Fibroblast of lung (primary cell): ENCODE results near the gene KIF6.

Experiments used
- EZH2 ChIP-seq: IDR thresholded peaks from 2 replicates; pipeline ENCODE4 v1.5.1; 2012; ENCODE audit warnings: low read length, control low read depth, mild to moderate bottlenecking; ENCODE audit errors: missing control alignments
- TF ChIP-seq, protein P1 (sequence below), 2 donors: IDR thresholded peaks in 1 of 2; conservative IDR thresholded peaks in 1 of 2; 1 replicate in 1 of 2; 2 replicates in 1 of 2; pipeline ENCODE4 v1.5.1; 2011 to 2012; ENCODE audit warnings: low read length in 2 of 2, control low read depth in 1 of 2, inconsistent platforms in 1 of 2, low read depth in 1 of 2, mild to moderate bottlenecking in 1 of 2

DNA sequence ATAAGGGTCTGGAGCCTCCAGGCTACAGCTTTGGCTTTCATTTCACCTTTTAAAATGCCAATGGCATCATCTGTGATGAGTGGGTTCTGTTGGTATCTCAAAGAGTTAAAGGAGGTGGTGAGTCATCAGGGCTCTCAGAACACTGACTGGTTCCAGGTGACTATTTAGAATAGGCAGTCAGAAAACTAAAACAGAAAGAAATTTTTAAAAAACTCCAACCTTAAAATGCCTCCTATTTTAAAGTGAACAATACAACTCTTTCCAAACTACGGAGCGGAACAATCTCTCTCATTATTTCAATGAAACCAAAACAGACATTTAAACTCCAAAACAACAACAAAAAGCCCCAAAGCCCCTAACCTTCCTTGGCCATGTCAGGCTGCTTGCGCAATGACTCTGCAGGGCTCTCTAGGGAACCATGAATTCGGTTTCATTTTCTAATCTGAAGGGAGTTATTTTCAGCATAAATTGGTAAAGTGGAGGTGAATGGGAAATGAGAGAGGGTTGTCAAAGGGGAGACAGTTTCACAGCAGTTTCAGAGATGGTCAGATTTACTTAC is 194.9 kb downstream of the KIF6 start:
- TF ChIP-seq, protein P1, sequence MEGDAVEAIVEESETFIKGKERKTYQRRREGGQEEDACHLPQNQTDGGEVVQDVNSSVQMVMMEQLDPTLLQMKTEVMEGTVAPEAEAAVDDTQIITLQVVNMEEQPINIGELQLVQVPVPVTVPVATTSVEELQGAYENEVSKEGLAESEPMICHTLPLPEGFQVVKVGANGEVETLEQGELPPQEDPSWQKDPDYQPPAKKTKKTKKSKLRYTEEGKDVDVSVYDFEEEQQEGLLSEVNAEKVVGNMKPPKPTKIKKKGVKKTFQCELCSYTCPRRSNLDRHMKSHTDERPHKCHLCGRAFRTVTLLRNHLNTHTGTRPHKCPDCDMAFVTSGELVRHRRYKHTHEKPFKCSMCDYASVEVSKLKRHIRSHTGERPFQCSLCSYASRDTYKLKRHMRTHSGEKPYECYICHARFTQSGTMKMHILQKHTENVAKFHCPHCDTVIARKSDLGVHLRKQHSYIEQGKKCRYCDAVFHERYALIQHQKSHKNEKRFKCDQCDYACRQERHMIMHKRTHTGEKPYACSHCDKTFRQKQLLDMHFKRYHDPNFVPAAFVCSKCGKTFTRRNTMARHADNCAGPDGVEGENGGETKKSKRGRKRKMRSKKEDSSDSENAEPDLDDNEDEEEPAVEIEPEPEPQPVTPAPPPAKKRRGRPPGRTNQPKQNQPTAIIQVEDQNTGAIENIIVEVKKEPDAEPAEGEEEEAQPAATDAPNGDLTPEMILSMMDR (conservative IDR thresholded peaks at IDR 0.05 in 1 of 2, IDR thresholded peaks at IDR 0.05 in 1 of 2; ENCODE audit: low read depth in 1 of 2, low read length in 2 of 2): no peak
- no peak for TF ChIP-seq EZH2
